Osteoblast (primary cell): ENCODE results near the gene FCAMR. TPM values are rescaled to one million over a fixed set of nuclear protein-coding genes. Genes with fewer than 3 reads are reported as not detected.

ENCODE experiments used
- DNase-seq: peaks from one replicate; pipeline ENCODE4 v3.0.0; 2011; ENCODE audit warnings: low spot score, mixed read lengths; ENCODE audit not compliant: insufficient read length; ENCODE audit errors: missing footprints
- H2AFZ ChIP-seq: 2 replicates; pipeline ENCODE4 v1.6.0; 2011; ENCODE audit warnings: mild to moderate bottlenecking, low read length
- H3K27ac ChIP-seq: 2 replicates; pipeline ENCODE4 v1.5.1; 2011; ENCODE audit warnings: mild to moderate bottlenecking, low read depth, low read length, moderate library complexity
- H3K27me3 ChIP-seq: 2 replicates; pipeline ENCODE4 v1.6.0; 2012; ENCODE audit warnings: mild to moderate bottlenecking, control low read depth, inconsistent platforms, low read length, moderate library complexity; ENCODE audit not compliant: insufficient read depth
- H3K36me3 ChIP-seq: 2 replicates; pipeline ENCODE4 v1.5.1; 2011; ENCODE audit warnings: mild to moderate bottlenecking, low read length, control low read depth, moderate library complexity; ENCODE audit not compliant: insufficient read depth
- H3K4me1 ChIP-seq: 2 replicates; pipeline ENCODE4 v1.5.1; 2011; ENCODE audit warnings: mild to moderate bottlenecking, low read length, control low read depth, moderate library complexity; ENCODE audit not compliant: insufficient read depth
- H3K4me2 ChIP-seq: 2 replicates; pipeline ENCODE4 v1.6.0; 2011; ENCODE audit warnings: mild to moderate bottlenecking, low read length; ENCODE audit not compliant: insufficient read depth
- H3K4me3 ChIP-seq: fragments of 200-600 bp; sonication (generic); 3 replicates; pipeline ENCODE4 v1.5.1; 2012; ENCODE audit warnings: mild to moderate bottlenecking, low read length, inconsistent platforms; ENCODE audit not compliant: insufficient read depth
- H3K79me2 ChIP-seq: 2 replicates; pipeline ENCODE4 v1.6.0; 2012; ENCODE audit warnings: mild to moderate bottlenecking, low read length, control low read depth, inconsistent platforms; ENCODE audit not compliant: insufficient read depth
- H3K9me3 ChIP-seq: 2 replicates; pipeline ENCODE4 v1.5.1; 2011; ENCODE audit warnings: low read depth, low read length, control low read depth
- H4K20me1 ChIP-seq: 2 replicates; pipeline ENCODE4 v1.6.0; 2012; ENCODE audit warnings: mild to moderate bottlenecking, low read length, control low read depth; ENCODE audit not compliant: insufficient read depth
- CTCF ChIP-seq: IDR thresholded peaks from 2 replicates; pipeline ENCODE4 v1.5.1; 2011; ENCODE audit warnings: mild to moderate bottlenecking, low read depth, low read length, moderate library complexity; ENCODE audit errors: extremely low read depth
- total RNA-seq: library from RNA; depleted of rRNA; stranded (reverse); fragments of >200 nt; gene quantifications from 2 replicates; pipeline ENCODE4 v1.2.3, GENCODE V29; 2012

The FCAMR gene
- total RNA-seq = not detected in 2 replicates

GRCh38 chr1:206970446-206970845, at the start of gene FCAMR:
TSS of gene FCAMR (minus strand) at chr1:206970460. CDS start at chr1:206970125, 335 bp downstream.
- no peak within 1 kb of the TSS for H2AFZ ChIP-seq
- DNase-seq = no peak
- no peak for TF ChIP-seq CTCF

GRCh38 chr1:207019661-207020060, 49.4 kb upstream of the FCAMR start:
- Histone ChIP-seq H3K27ac (no peak overlapping the region), H3K9me3 (no peaks in the 10 kb centered on the region), H3K4me2 (no peak overlapping the region), H3K79me2 (no peaks in the 10 kb centered on the region), H2AFZ (no peak overlapping the region), H4K20me1 (no peaks in the 10 kb centered on the region), H3K4me3 (no peak overlapping the region), H3K36me3 (no peaks in the 10 kb centered on the region), H3K27me3 (no peaks in the 10 kb centered on the region), H3K4me1 (peaks cover 28% of the 10 kb centered on the region)
- DNase-seq = no peak
- no peak for TF ChIP-seq CTCF

More at GRCh38 chr1:206970446-206970845, at the start of gene FCAMR:
- Histone ChIP-seq H3K27me3 (peaks cover 31% of the 10 kb centered on the region), H3K4me3 (no peak within 1 kb of the TSS), H4K20me1 (no peaks in the 10 kb centered on the region), H3K9me3 (no peaks in the 10 kb centered on the region), H3K4me2 (no peak within 1 kb of the TSS), H3K27ac (no peak within 1 kb of the TSS), H3K4me1 (no peaks in the 10 kb centered on the region), H3K36me3 (no peaks in the 10 kb centered on the region), H3K79me2 (no peaks in the 10 kb centered on the region)

GRCh38 chr1:207019161-207019560, 48.9 kb upstream of the FCAMR start:
- DNase-seq = no peak
- H3K4me2 ChIP-seq = no peak overlapping the region
- H3K79me2 ChIP-seq = no peaks in the 10 kb centered on the region
- H3K4me1 ChIP-seq = peaks cover 23% of the 10 kb centered on the region
- H3K27me3 ChIP-seq = no peaks in the 10 kb centered on the region
- H3K9me3 ChIP-seq = no peaks in the 10 kb centered on the region
- H3K27ac ChIP-seq = no peak overlapping the region
- H3K36me3 ChIP-seq = no peaks in the 10 kb centered on the region
- no peak for TF ChIP-seq CTCF
- H4K20me1 ChIP-seq = no peaks in the 10 kb centered on the region
- H3K4me3 ChIP-seq = no peak overlapping the region
- H2AFZ ChIP-seq = no peak overlapping the region

DNA sequence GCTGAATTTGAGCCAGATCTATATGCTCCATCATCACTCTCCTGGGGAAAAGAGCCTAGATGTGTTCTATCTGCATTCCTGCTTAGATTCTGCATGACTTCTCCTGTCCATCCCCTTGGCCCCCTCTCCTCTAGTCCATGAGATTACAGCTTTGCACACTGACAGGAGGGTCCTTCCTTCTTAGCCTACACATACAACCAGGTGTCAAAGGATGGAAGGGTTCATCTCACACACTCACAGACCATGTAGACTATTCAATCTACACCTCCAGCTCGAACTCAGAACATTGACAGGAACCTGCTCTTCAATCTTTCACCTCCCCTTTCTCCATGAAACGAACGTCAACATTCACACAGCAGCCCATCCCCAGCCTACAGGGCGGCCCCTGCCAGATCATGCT, 48.4 kb upstream of the FCAMR start:
- Histone ChIP-seq H3K9me3 (no peaks in the 10 kb centered on the region), H3K27me3 (no peaks in the 10 kb centered on the region), H3K4me2 (no peak overlapping the region), H2AFZ (no peak overlapping the region), H3K4me3 (no peak overlapping the region), H4K20me1 (no peaks in the 10 kb centered on the region), H3K27ac (no peak overlapping the region), H3K79me2 (no peaks in the 10 kb centered on the region), H3K4me1 (peaks cover 23% of the 10 kb centered on the region), H3K36me3 (no peaks in the 10 kb centered on the region)
- no peak for DNase-seq
- no peak for TF ChIP-seq CTCF
